GM12872 (cell line): ENCODE results near the gene DOK4.

ENCODE experiments used
- TF ChIP-seq, protein P1 (sequence below): IDR thresholded peaks from 3 replicates; pipeline ENCODE4 v1.5.1; 2011; ENCODE audit warnings: low read depth, mild to moderate bottlenecking, low read length, moderate library complexity; ENCODE audit not compliant: insufficient read depth

Gene DOK4

GRCh38 chr16:57527610-57528360, 41.5 kb upstream of the DOK4 start:
- TF ChIP-seq, protein P1, sequence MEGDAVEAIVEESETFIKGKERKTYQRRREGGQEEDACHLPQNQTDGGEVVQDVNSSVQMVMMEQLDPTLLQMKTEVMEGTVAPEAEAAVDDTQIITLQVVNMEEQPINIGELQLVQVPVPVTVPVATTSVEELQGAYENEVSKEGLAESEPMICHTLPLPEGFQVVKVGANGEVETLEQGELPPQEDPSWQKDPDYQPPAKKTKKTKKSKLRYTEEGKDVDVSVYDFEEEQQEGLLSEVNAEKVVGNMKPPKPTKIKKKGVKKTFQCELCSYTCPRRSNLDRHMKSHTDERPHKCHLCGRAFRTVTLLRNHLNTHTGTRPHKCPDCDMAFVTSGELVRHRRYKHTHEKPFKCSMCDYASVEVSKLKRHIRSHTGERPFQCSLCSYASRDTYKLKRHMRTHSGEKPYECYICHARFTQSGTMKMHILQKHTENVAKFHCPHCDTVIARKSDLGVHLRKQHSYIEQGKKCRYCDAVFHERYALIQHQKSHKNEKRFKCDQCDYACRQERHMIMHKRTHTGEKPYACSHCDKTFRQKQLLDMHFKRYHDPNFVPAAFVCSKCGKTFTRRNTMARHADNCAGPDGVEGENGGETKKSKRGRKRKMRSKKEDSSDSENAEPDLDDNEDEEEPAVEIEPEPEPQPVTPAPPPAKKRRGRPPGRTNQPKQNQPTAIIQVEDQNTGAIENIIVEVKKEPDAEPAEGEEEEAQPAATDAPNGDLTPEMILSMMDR, result no peak

DNA sequence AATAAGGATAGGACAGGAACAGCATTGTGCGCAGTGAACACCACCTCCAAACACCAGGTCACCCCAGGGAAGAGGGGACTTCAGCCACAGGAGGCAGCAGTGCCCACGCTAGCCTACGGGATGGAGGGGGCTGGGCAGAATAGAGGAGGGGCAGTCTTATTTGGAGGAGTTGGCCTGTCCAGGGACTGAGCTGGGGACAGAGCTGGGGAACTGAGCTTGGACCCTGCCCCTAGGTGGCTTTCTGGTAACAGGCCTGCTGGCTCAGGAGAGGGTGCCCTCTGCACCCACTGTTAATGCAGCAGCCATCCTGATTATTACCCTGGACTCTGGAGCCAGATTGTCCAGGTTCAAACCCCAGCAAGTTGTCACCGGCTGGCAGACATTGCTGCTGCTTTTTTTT, 40.7 kb upstream of the DOK4 start:
- TF ChIP-seq, protein P1, result 0 out of 3 replicates have a peak, but pooled peaks have one; percentile 19

GRCh38 chr16:57526498-57526897, 40.2 kb upstream of the DOK4 start:
- TF ChIP-seq, protein P1, result no peak

- TF ChIP-seq, protein P1, result no peak
These were observed 39.5 kb upstream of the DOK4 start for GRCh38 chr16:57525761-57526160.

GRCh38 chr16:57522960-57523359, 36.7 kb upstream of the DOK4 start:
- TF ChIP-seq, protein P1, result no peak

DNA sequence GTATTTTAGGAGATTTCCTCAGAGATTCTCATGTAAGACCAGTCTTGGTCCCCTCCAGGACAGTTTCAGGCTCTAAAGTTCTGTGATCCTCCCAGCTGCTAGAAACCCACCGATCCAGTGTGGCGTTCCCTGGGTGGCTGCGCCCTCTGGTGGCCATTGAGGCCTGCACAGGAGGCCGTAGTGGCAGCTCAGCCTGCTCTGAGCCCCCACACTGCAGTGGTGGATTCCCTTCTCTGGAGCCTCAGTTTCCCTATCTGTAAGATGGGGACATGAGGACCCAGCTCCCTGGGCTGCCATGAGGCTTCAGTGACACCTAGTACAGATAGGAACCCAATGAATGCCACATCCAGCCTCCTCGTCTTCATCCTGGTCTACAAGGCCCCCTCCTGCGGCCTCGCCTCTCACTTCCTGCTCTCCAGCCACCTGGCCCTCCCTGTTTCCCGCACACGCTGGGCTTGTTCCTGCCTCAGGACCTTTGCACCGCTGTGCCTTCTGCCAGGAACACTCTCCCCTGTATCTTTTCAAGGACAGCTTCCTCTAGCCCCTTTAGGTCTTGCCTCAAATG, 33.6 kb upstream of the DOK4 start:
- TF ChIP-seq, protein P1, result peak; percentile 99

DNA sequence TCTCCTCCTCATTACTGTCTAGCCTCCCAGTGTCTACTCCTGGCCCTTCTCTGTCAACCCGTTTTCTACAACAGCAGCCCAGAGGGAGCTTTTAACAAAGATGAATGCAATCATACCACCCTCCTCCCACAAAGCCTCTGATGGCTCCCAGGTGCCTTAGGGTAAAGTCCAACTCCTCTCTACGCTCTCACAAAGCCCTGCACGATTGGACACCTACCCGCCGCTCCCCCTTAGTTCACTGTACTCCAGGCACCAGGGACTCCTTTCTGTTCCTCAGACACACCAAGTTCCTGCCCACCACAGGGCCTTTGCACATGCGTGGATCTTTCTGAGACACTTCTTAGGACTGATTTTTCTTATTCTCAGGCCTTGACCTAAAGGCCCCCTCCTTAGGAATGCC, 32.6 kb upstream of the DOK4 start:
- TF ChIP-seq, protein P1, result no peak
